ENCODE results near the gene POLDIP3. TPM values are rescaled to one million over a fixed set of nuclear protein-coding genes. Genes with fewer than 3 reads are reported as not detected.
"Not testable (repeated sequence)": the region's sequence is repeated elsewhere in the genome, so short reads cannot be mapped to it uniquely, and the experiment has no call there.

The POLDIP3 gene
- polyA plus RNA-seq, 2 donors: 20.0 to 28.7 TPM

DNA sequence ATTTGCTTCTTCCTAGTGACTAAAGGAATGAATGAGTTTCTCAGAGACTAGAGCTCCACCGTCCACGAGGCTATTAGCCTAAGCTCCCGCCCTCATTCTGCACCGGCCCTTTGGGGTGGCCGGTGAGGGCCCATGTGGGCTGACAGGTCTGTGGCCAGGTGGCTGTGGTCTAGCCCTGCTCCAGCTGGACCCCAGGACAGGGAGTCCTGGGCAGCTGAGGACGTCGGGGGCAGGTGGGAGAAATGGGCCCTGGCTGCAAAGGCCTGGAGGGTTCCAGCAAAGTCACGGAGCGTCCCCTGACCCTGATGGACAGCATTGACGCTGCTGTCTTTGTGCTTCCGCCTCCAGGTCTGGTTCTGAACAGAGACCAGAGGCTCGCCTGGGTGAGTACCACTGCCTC, 48.7 kb downstream of the POLDIP3 start:
- Histone ChIP-seq H3K4me3 (ENCODE audit: low read depth in 1 of 2, low read length in 2 of 2) (no peak overlapping the region), H3K27ac (ENCODE audit: low read depth in 2 of 2, low read length in 1 of 2) (no peak overlapping the region), H3K9me3 (ENCODE audit: control insufficient read depth in 2 of 2, insufficient read depth in 1 of 2, low read depth in 1 of 2, low read length in 1 of 2) (no peaks in the 10 kb centered on the region), H3K4me1 (ENCODE audit: control insufficient read depth in 2 of 2, insufficient read depth in 2 of 2, low read length in 1 of 2) (peaks cover 0 to 7% of the 10 kb centered on the region in 2 donors), H3K27me3 (ENCODE audit: control insufficient read depth in 1 of 2, insufficient read depth in 2 of 2, low read length in 2 of 2) (no peaks in the 10 kb centered on the region), H3K36me3 (ENCODE audit: control insufficient read depth in 2 of 2, insufficient read depth in 2 of 2, low read length in 1 of 2) (no peaks in the 10 kb centered on the region)
- WGBS, 2 donors: 92 to 94% methylated on average over 12 of the region's 12 CpGs

DNA sequence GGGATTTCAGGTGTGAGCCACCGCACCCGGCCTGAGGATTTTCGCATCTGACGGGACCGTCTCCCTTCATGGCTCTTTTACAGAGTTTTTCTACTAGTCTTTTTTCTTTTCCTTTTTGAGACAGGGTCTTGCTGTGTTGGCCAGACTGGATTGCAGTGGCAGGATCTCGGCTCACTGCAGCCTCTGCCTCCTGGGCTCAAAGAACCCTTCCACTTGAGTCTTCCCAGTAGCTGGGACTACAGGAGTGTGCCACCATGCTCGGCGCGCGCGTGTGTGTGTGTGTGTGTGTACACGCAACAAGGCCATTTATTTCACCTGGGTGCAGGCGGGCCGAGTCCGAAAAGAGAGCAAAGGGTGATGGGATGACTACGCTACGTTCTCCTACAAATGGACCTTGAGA, 50.0 kb downstream of the POLDIP3 start:
- Histone ChIP-seq H3K36me3 (ENCODE audit: control insufficient read depth in 2 of 2, insufficient read depth in 2 of 2, low read length in 1 of 2) (no peaks in the 10 kb centered on the region), H3K27ac (ENCODE audit: low read depth in 2 of 2, low read length in 1 of 2) (no peak overlapping the region), H3K4me1 (ENCODE audit: control insufficient read depth in 2 of 2, insufficient read depth in 2 of 2, low read length in 1 of 2) (peaks cover 0 to 11% of the 10 kb centered on the region in 2 donors), H3K27me3 (ENCODE audit: control insufficient read depth in 1 of 2, insufficient read depth in 2 of 2, low read length in 2 of 2) (no peaks in the 10 kb centered on the region), H3K9me3 (ENCODE audit: control insufficient read depth in 2 of 2, insufficient read depth in 1 of 2, low read depth in 1 of 2, low read length in 1 of 2) (no peaks in the 10 kb centered on the region), H3K4me3 (ENCODE audit: low read depth in 1 of 2, low read length in 2 of 2) (no peak overlapping the region)
- 97 to 98% methylated on average over 17 of the region's 17 CpGs for WGBS, 2 donors

DNA sequence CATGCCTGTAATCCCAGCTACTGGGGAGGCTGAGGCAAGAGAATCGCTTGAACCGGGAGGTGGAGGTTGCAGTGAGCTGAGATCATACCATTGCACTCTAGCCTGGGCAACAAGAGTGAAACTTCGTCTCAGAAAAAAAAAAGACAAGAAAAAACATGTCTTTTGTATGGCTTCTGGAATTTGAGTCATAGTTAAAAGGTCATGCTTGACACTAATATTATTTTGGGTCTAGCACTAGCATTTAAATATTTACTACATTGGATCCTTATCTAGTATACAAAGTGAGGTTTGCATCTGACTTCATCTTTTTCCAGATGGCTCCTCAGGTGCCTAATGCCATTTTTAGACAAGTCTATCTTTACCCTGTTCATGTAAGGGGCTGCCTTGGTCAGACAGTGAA, 50.7 kb downstream of the POLDIP3 start:
- 52 to 80% methylated on average over 2 to 3 of the region's 3 CpGs for WGBS, 2 donors

DNA sequence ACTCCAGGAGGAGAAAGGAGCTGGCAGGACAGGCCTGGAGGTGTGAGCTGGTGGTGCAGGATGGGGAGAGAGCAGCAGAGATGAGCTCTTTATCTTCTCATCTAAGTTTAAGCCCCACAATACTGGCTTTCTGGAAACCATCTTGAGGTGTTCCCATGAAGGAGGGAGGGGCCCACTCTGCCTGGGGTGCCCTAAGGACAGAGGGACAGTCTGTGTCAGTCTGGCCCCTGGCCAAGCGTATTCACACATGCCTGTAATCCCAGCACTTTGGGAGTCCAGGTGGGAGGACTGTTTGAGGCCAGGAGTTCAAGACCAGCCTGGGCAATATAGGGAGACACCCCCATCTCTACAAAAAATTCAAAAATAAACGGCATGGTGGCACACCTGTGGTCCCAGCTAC, 52.0 kb downstream of the POLDIP3 start:
- no peaks in the 10 kb centered on the region for H3K9me3 ChIP-seq (ENCODE audit: control insufficient read depth in 2 of 2, insufficient read depth in 1 of 2, low read depth in 1 of 2, low read length in 1 of 2)
- WGBS, 2 donors: 77 to 81% methylated on average over 2 of the region's 2 CpGs
- H3K36me3 ChIP-seq (ENCODE audit: control insufficient read depth in 2 of 2, insufficient read depth in 2 of 2, low read length in 1 of 2): no peaks in the 10 kb centered on the region
- H3K27ac ChIP-seq (ENCODE audit: low read depth in 2 of 2, low read length in 1 of 2): no peak overlapping the region
- H3K27me3 ChIP-seq (ENCODE audit: control insufficient read depth in 1 of 2, insufficient read depth in 2 of 2, low read length in 2 of 2): no peaks in the 10 kb centered on the region
- H3K4me3 ChIP-seq (ENCODE audit: low read depth in 1 of 2, low read length in 2 of 2): no peak overlapping the region
- H3K4me1 ChIP-seq (ENCODE audit: control insufficient read depth in 2 of 2, insufficient read depth in 2 of 2, low read length in 1 of 2): peaks cover 0 to 11% of the 10 kb centered on the region in 2 donors

More for the DNA sequence above, 50.7 kb downstream of the POLDIP3 start:
- H3K4me1 ChIP-seq (ENCODE audit: control insufficient read depth in 2 of 2, insufficient read depth in 2 of 2, low read length in 1 of 2): peaks cover 0 to 11% of the 10 kb centered on the region in 2 donors
- H3K27ac ChIP-seq (ENCODE audit: low read depth in 2 of 2, low read length in 1 of 2); H3K4me3 ChIP-seq (ENCODE audit: low read depth in 1 of 2, low read length in 2 of 2); H3K9me3 ChIP-seq (ENCODE audit: control insufficient read depth in 2 of 2, insufficient read depth in 1 of 2, low read depth in 1 of 2, low read length in 1 of 2); H3K36me3 ChIP-seq (ENCODE audit: control insufficient read depth in 2 of 2, insufficient read depth in 2 of 2, low read length in 1 of 2); H3K27me3 ChIP-seq (ENCODE audit: control insufficient read depth in 1 of 2, insufficient read depth in 2 of 2, low read length in 2 of 2): not testable (repeated sequence)

DNA sequence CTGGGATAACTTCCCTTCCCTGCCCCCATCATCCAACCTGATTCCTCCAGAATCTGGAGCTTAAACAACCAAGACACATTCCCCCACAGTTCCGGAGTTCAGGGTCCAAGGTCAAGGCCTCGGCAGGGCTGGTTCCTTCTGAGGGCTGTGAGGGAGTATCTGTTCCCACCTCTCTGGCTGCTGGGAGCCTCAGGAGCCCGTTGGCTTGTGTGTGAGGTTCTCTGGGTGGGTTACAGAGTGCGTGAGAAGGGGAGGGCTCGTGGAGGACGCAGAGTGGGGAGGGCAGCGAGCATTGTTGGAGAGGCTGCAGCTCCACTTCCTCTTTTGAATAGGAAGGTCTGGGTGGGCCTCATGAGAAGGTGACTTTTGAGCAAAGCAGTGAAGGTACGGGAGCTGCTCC, 52.4 kb downstream of the POLDIP3 start:
- WGBS, 2 donors: 37 to 68% methylated on average over 8 of the region's 8 CpGs
- Histone ChIP-seq H3K9me3 (ENCODE audit: control insufficient read depth in 2 of 2, insufficient read depth in 1 of 2, low read depth in 1 of 2, low read length in 1 of 2) (no peaks in the 10 kb centered on the region), H3K27ac (ENCODE audit: low read depth in 2 of 2, low read length in 1 of 2) (no peak overlapping the region)

DNA sequence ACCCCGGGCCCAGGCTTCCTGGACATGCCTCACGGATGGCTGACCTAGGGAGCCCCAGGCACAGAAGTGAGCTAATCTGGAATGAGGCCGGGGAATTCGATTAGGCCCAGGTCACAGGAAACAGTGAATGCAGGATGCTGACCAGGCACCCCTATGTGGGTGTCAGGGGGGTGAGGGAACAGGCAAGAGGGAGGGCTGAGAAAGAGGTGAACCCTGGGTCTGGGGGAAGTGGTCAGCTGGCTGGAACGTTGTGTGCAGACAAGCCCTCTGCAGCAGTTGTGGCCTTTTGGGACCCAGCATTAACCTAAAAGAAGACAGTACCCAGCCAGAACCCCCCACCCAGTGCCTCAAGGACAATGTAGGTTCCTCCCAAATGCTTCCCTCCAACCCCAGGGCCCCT, 52.8 kb downstream of the POLDIP3 start:
- no peaks in the 10 kb centered on the region for H3K36me3 ChIP-seq (ENCODE audit: control insufficient read depth in 2 of 2, insufficient read depth in 2 of 2, low read length in 1 of 2)
- H3K27ac ChIP-seq (ENCODE audit: low read depth in 2 of 2, low read length in 1 of 2): no peak overlapping the region
- H3K9me3 ChIP-seq (ENCODE audit: control insufficient read depth in 2 of 2, insufficient read depth in 1 of 2, low read depth in 1 of 2, low read length in 1 of 2): no peaks in the 10 kb centered on the region
- H3K27me3 ChIP-seq (ENCODE audit: control insufficient read depth in 1 of 2, insufficient read depth in 2 of 2, low read length in 2 of 2): no peaks in the 10 kb centered on the region
- 64 to 65% methylated on average over 5 of the region's 5 CpGs for WGBS, 2 donors
- H3K4me1 ChIP-seq (ENCODE audit: control insufficient read depth in 2 of 2, insufficient read depth in 2 of 2, low read length in 1 of 2): peaks cover 0 to 11% of the 10 kb centered on the region in 2 donors
- no peak overlapping the region for H3K4me3 ChIP-seq (ENCODE audit: low read depth in 1 of 2, low read length in 2 of 2)

More for the DNA sequence above, 52.4 kb downstream of the POLDIP3 start:
- Histone ChIP-seq H3K36me3 (ENCODE audit: control insufficient read depth in 2 of 2, insufficient read depth in 2 of 2, low read length in 1 of 2) (no peaks in the 10 kb centered on the region), H3K27me3 (ENCODE audit: control insufficient read depth in 1 of 2, insufficient read depth in 2 of 2, low read length in 2 of 2) (no peaks in the 10 kb centered on the region), H3K4me3 (ENCODE audit: low read depth in 1 of 2, low read length in 2 of 2) (no peak overlapping the region), H3K4me1 (ENCODE audit: control insufficient read depth in 2 of 2, insufficient read depth in 2 of 2, low read length in 1 of 2) (peaks cover 0 to 11% of the 10 kb centered on the region in 2 donors)

DNA sequence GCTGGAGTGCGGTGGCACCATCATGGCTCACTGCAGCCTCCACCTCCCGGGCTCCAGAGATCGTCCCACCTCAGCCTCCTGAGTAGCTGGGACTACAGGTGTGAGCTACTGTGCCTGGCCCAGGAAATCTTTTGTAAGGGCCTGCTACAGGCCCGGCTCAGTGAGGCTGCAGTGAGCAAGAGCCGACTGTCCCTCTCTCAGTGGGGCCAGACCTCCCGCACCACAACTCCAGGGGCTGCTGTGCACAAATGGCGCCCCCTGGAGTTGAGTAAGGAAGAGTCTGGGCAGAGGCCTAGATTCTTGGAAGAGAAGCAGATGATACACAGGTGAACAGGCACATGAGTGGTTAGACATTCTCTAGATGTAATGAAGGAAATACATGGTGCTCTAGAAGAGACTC, 53.9 kb downstream of the POLDIP3 start:
- H3K4me1 ChIP-seq (ENCODE audit: control insufficient read depth in 2 of 2, insufficient read depth in 2 of 2, low read length in 1 of 2): peaks cover 0 to 11% of the 10 kb centered on the region in 2 donors
- no peaks in the 10 kb centered on the region for H3K27me3 ChIP-seq (ENCODE audit: control insufficient read depth in 1 of 2, insufficient read depth in 2 of 2, low read length in 2 of 2)
- H3K27ac ChIP-seq (ENCODE audit: low read depth in 2 of 2, low read length in 1 of 2): peak overlapping the region in 1 of 2 donors; percentile 27
- no peak overlapping the region for H3K4me3 ChIP-seq (ENCODE audit: low read depth in 1 of 2, low read length in 2 of 2)
- H3K36me3 ChIP-seq (ENCODE audit: control insufficient read depth in 2 of 2, insufficient read depth in 2 of 2, low read length in 1 of 2): no peaks in the 10 kb centered on the region
- 46 to 47% methylated on average over 7 of the region's 7 CpGs for WGBS, 2 donors
- H3K9me3 ChIP-seq (ENCODE audit: control insufficient read depth in 2 of 2, insufficient read depth in 1 of 2, low read depth in 1 of 2, low read length in 1 of 2): no peaks in the 10 kb centered on the region

DNA sequence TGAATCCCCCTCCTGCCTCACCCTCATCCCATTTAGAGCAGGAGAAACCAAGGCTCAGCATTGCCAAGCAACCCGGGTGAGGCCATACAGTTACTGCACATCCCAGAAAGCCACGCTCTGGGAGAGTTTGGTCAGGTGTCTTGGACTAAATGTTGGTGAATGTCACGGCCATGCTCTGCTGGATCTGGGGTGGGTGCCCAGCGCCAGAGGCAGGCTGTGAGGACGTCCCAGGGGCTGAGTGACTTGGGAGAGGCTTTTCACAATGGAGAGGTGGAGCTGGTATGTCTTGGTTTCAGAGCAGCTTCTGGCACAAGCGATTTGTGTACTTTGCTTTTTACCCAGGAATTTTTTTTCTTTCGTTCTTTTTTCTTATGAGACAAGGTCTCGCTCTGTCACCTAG, 54.3 kb downstream of the POLDIP3 start:
- peak overlapping the region in 1 of 2 donors; percentile 27 for H3K27ac ChIP-seq (ENCODE audit: low read depth in 2 of 2, low read length in 1 of 2)
- no peaks in the 10 kb centered on the region for H3K36me3 ChIP-seq (ENCODE audit: control insufficient read depth in 2 of 2, insufficient read depth in 2 of 2, low read length in 1 of 2)
- no peak overlapping the region for H3K4me3 ChIP-seq (ENCODE audit: low read depth in 1 of 2, low read length in 2 of 2)
- no peaks in the 10 kb centered on the region for H3K27me3 ChIP-seq (ENCODE audit: control insufficient read depth in 1 of 2, insufficient read depth in 2 of 2, low read length in 2 of 2)
- H3K9me3 ChIP-seq (ENCODE audit: control insufficient read depth in 2 of 2, insufficient read depth in 1 of 2, low read depth in 1 of 2, low read length in 1 of 2): no peaks in the 10 kb centered on the region
- 56 to 68% methylated on average over 8 of the region's 8 CpGs for WGBS, 2 donors
- peaks cover 0 to 11% of the 10 kb centered on the region in 2 donors for H3K4me1 ChIP-seq (ENCODE audit: control insufficient read depth in 2 of 2, insufficient read depth in 2 of 2, low read length in 1 of 2)

DNA sequence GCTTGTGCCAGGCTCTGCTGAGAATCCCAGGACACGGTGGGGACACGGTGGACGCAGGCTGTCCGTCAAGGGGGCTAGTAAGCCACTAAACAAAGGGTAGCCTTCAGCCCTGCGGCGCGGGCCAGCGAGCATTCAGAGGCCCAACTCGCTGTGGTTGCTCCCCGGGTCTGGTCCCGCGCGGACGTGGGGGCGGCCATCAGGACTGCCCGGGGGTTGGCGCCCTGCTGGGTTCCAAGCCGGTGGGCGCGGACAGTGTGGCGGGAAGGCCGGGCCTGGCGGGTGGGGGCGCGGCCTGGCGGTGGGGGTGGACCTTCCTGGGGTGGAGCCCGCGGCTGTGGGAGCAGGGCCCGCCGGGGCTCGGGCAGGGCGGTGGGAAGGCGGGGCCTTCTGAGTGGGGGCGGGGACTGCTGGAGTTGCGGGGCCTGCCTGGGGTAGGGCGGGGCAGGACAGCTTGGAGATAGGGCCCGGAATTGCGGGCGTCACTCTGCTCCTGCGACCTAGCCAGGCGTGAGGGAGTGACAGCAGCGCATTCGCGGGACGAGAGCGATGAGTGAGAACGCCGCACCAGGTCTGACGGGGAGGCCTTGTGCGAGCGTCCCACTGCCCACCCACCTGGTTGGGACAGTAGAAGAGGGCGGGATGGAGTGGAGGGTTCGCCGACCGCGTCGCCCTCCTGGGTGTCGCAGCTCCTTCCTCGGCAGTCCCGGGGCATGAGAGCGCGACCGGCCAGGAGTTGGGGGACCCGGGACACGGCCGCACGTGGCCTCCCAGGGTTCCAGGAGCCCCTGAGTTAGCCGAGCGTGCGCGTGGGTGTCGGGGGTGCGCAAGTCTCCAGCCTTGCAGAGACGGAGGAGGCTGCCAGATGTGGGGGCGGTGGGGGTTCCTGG, 61.0 kb downstream of the POLDIP3 start, which contains the start of gene SERHL2:
SERHL2 (plus strand) TSS at position 482 of the 887 bp plus-strand sequence; CDS start at position 547, 65 bp downstream.
- Histone ChIP-seq H3K36me3 (ENCODE audit: control insufficient read depth in 2 of 2, insufficient read depth in 2 of 2, low read length in 1 of 2) (no peaks in the 10 kb centered on the region), H3K9me3 (ENCODE audit: control insufficient read depth in 2 of 2, insufficient read depth in 1 of 2, low read depth in 1 of 2, low read length in 1 of 2) (no peaks in the 10 kb centered on the region), H3K27me3 (ENCODE audit: control insufficient read depth in 1 of 2, insufficient read depth in 2 of 2, low read length in 2 of 2) (no peaks in the 10 kb centered on the region), H3K27ac (ENCODE audit: low read depth in 2 of 2, low read length in 1 of 2) (peak within 1 kb of the TSS in 1 of 2 donors; percentile 22), H3K4me1 (ENCODE audit: control insufficient read depth in 2 of 2, insufficient read depth in 2 of 2, low read length in 1 of 2) (peaks cover 0 to 7% of the 10 kb centered on the region in 2 donors), H3K4me3 (ENCODE audit: low read depth in 1 of 2, low read length in 2 of 2) (peak within 1 kb of the TSS; percentile 46 to 52)
- WGBS, 2 donors: 2% methylated on average over 23 to 75 of the region's 75 CpGs

DNA sequence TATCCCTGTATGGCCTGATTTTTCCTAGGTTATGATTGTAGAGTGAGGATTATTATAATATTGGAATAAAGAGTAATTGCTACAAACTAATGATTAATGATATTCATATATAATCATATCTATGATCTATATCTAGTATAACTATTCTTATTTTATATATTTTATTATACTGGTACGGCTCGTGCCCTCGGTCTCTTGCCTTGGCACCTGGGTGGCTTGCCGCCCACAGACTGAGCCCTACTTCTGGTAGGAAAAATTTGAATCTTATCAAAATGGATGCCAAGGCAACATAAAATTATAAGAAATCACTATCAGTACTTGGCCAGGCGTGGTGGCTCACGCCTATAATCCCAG, 62.4 kb downstream of the POLDIP3 start:
- H3K27me3 ChIP-seq (ENCODE audit: control insufficient read depth in 1 of 2, insufficient read depth in 2 of 2, low read length in 2 of 2); H3K4me3 ChIP-seq (ENCODE audit: low read depth in 1 of 2, low read length in 2 of 2); H3K9me3 ChIP-seq (ENCODE audit: control insufficient read depth in 2 of 2, insufficient read depth in 1 of 2, low read depth in 1 of 2, low read length in 1 of 2); H3K36me3 ChIP-seq (ENCODE audit: control insufficient read depth in 2 of 2, insufficient read depth in 2 of 2, low read length in 1 of 2); H3K4me1 ChIP-seq (ENCODE audit: control insufficient read depth in 2 of 2, insufficient read depth in 2 of 2, low read length in 1 of 2); H3K27ac ChIP-seq (ENCODE audit: low read depth in 2 of 2, low read length in 1 of 2): not testable (repeated sequence)
- 84 to 86% methylated on average over 6 of the region's 6 CpGs for whole genome bisulfite sequencing, 2 donors

Data from esophagus (tissue), 2 donors.